GM18951 (cell line): ENCODE measurements around the gene PEX7.

Experiments
- POLR2A ChIP-seq: IDR thresholded peaks from 4 replicates; pipeline ENCODE4 v1.6.1; 2011; ENCODE audit warnings: mild to moderate bottlenecking; ENCODE audit not compliant: insufficient read length, insufficient read depth; ENCODE audit errors: extremely low read depth
- in situ Hi-C: fragments of 300-500 bp; cut with MboI; formaldehyde crosslinking; loops from one replicate; pipeline ENCODE4 v1.12.0; 2022; ENCODE audit warnings: low sequenced_read_pairs, mixed read lengths, inconsistent platforms; ENCODE audit not compliant: unreplicated experiment

The PEX7 gene

GRCh38 chr6:136920671-136921380 is 98.4 kb downstream of the PEX7 start:
- TF ChIP-seq POLR2A, result no peak
- in situ Hi-C loops, result no loop called here

GRCh38 chr6:136921381-136921935 is 99.1 kb downstream of the PEX7 start:
- in situ Hi-C loops, result no loop called here
- TF ChIP-seq POLR2A, result no peak

DNA sequence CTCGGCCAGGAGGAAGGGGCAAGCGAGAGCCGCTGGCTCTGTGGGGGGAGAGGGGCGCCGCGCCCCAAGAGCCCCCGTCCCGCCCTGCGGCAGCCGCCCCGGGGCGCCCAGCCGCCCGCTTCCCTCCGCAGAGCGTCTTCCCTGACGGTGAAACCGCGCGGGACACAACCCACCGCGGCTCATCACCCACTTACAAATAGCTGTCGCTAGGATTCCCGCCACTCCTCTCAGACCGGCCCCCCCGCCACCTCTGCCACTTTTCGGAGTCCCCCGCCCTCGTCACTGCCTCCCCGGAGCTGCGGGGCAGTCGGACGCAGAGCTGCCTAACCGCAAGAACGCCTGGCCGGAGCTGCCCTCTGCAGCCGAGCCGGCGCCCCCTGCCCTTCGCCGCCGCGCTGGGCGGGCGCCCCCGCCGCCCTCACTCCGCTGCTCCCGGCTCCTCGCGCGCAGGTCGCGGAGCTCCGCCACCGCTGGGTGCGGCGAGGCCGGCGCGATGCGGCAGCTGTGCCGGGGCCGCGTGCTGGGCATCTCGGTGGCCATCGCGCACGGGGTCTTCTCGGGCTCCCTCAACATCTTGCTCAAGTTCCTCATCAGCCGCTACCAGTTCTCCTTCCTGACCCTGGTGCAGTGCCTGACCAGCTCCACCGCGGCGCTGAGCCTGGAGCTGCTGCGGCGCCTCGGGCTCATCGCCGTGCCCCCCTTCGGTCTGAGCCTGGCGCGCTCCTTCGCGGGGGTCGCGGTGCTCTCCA is 99.7 kb downstream of the PEX7 start, which contains the start of gene SLC35D3:
Gene SLC35D3 (plus strand): TSS at position 366 of the 749 bp plus-strand sequence. CDS start 128 bp downstream, at position 494.
- no peak for TF ChIP-seq POLR2A
- in situ Hi-C loops, result no loop called here

GRCh38 chr6:136922685-136923006 is 100.3 kb downstream of the PEX7 start:
- in situ Hi-C loops, result no loop called here
- TF ChIP-seq POLR2A, result no peak

DNA sequence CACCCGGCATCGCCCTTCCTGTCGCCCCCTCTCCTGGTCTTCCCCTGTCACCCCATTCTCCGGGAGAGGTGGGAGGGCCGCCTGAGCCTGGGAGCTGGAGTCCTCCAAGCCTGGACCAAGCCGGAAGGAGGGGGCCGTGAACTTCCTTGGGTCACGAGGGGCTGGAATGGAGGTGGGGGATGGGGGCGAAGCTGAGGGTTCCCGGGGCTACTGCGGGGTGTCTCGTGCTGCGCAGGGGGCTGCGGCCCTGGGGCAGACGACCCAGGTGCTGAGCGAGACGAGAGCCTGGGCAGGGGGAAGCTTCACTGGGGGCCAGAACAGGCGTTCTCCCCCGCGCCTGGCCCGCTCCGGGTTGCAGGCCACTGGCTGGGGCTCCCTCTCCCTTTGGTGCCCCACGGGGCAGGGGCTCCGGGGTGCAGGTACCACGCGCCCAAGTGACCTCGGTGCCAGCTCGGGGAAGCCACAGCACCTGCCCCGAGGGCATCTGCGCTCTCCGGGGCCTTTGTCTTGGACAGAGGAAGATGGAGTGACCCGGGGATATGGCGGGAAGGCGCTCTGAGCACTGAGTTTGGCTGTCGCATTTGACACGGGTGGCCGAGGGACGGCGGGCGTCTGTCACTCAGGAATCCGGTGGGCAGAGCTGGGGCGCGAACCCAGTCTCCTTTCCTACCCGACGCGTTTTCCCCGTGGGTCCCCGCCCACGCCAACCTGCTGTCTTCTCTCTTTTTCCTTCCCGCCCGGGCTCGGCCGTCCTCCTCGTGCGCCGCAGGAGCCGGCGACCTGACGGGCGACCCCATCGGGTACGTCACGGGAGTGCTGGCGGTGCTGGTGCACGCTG is 100.9 kb downstream of the PEX7 start:
- in situ Hi-C loops, result no loop called here
- no peak for TF ChIP-seq POLR2A

- TF ChIP-seq POLR2A, result no peak
- in situ Hi-C loops, result no loop called here
Observed at GRCh38 chr6:136923954-136924673, 101.7 kb downstream of the PEX7 start.

DNA sequence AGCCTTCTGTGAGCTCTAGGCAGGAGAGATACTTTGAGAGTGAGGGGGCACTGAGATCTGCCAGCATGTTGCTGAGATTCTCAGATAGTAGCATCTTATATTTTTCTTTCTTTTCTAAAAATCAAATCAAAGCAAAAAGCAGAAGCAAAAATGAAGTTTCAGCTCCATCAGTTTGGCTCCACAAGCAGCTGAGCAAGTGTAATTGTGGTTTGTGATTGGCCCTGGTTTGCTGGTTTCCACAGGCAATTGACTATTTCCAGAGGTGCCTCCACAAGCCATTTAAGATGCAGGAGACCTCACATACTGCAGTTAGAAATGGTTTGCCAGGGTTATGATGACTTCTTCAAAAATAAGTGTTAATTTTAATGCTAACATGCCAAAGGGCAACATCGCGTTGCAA is 104.0 kb downstream of the PEX7 start:
- in situ Hi-C loops, result no loop called here
- TF ChIP-seq POLR2A, result no peak

DNA sequence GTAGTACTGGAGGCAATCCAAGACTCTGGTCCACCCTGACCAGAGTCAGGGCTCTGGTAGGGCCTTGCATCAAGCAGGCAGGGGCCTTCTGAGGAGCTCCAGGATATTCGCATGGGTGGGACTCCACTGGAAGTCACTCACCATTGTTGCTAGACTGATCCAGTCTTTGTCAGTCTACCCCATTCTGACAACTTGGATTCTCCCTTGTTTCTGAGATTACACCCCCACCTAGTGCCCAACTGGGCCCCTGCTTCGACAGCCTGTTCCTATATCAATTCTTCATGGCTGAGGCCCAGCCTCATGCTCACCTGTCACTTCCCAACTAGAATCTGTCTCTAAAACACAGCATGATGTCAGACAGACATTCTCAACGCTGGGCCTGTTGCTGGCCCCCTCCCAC is 104.9 kb downstream of the PEX7 start:
- in situ Hi-C loops, result no loop called here

DNA sequence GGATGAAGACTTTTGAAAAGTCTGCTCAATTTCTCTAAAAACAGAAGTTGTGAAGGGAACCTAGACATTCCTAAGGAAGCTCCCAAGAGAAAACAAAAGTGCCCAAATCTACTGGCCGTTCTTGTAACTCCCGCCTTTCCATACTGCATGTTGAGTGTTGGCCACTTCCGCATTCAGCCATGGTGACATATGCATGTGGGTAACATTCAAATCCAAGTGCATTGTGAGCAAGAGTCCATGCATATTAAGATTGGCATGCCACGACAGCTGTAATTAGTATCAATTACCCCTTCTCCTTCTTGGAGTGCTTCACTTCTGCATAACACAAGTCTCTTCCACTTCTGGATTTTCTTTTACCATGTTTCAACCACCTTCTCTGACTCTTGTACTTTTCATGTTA is 108.1 kb downstream of the PEX7 start:
- in situ Hi-C loops, result no loop called here
- TF ChIP-seq POLR2A, result no peak

More for the DNA sequence above, 104.9 kb downstream of the PEX7 start:
- no peak for TF ChIP-seq POLR2A

- TF ChIP-seq POLR2A, result no peak
- in situ Hi-C loops, result no loop called here
Observed at GRCh38 chr6:136932599-136932998, 110.2 kb downstream of the PEX7 start.

DNA sequence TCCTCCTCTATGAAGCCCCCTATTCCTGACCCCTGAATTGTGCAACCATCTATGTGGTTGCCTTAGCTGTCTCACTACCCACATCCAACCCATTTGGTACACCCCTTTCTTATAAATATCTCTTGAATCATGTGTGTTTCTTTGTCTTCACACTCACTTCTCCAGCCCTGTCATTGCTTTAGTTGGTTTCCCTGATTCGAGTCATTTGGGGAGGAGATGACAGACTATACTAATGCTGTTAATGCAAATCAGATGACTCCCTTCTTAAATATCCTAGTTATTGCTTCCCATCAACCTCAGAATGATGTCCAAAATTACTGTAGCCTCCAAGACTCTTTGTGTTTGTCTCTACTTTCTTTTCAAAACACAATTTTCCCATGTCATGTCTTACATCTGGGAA is 122.7 kb downstream of the PEX7 start:
- TF ChIP-seq POLR2A, result no peak
- in situ Hi-C loops, result no loop called here

- in situ Hi-C loops, result no loop called here
- no peak for TF ChIP-seq POLR2A
Observed at GRCh38 chr6:136945711-136946121, 123.3 kb downstream of the PEX7 start.
